OCI-LY7 (cell line): ENCODE results near the gene PRKRIP1. TPM values are rescaled to one million over a fixed set of nuclear protein-coding genes. Genes with fewer than 3 reads are reported as not detected.
"Not testable (repeated sequence)": the region's sequence is repeated elsewhere in the genome, so short reads cannot be mapped to it uniquely, and the experiment has no call there.

ENCODE experiments used
- BruUV-seq: library from RNA; stranded (reverse); fragments of 400-500 nt; replicated peaks from 2 replicates; lab custom pipeline; 2021; lab: Mats Ljungman, UMichigan
- CTCF ChIA-PET: fragments of 300-600 bp; sonication (Branson Sonifier 250); formaldehyde crosslinking; loops from one replicate; lab custom pipeline; 2022; ENCODE audit warnings: antibody characterized with exemption; ENCODE audit not compliant: unreplicated experiment; lab: Charles Lee
- POLR2A ChIA-PET: fragments of 300-600 bp; sonication (Branson Sonifier 250); formaldehyde crosslinking; loops from one replicate; lab custom pipeline; 2022; ENCODE audit warnings: antibody characterized with exemption; lab: Charles Lee
- DNase-seq: peaks from one replicate; pipeline ENCODE4 v3.0.0-alpha.2; 2015; ENCODE audit warnings: low spot score
- H2AFZ ChIP-seq: fragments of 200-600 bp; sonication (generic), shearing (Covaris generic); 2 replicates; pipeline ENCODE4 v1.6.1; 2014; ENCODE audit warnings: mild to moderate bottlenecking, antibody characterized with exemption, low read length, moderate library complexity
- H3K27ac ChIP-seq: fragments of 200-600 bp; sonication (generic); 2 replicates; pipeline ENCODE4 v1.5.1; 2014; ENCODE audit warnings: mixed run types, low read depth, mild to moderate bottlenecking, moderate library complexity, low read length, inconsistent platforms; ENCODE audit not compliant: poor library complexity, severe bottlenecking
- H3K36me3 ChIP-seq: fragments of 200-600 bp; sonication (generic); 2 replicates; pipeline ENCODE4 v1.6.1; 2014; ENCODE audit warnings: mild to moderate bottlenecking, antibody characterized with exemption, low read length, moderate library complexity, mixed read lengths; ENCODE audit not compliant: insufficient read depth
- H3K4me1 ChIP-seq: fragments of 200-600 bp; sonication (generic); 2 replicates; pipeline ENCODE4 v1.5.1; 2014; ENCODE audit warnings: mild to moderate bottlenecking, low read length; ENCODE audit not compliant: insufficient read depth, poor library complexity, severe bottlenecking
- H3K4me2 ChIP-seq: fragments of 200-600 bp; sonication (generic); 2 replicates; pipeline ENCODE4 v1.6.1; 2014; ENCODE audit warnings: mild to moderate bottlenecking, low read length
- H3K4me3 ChIP-seq: fragments of 200-600 bp; sonication (generic); 2 replicates; pipeline ENCODE4 v1.5.1; 2014; ENCODE audit warnings: mild to moderate bottlenecking, low read depth, low read length; ENCODE audit not compliant: poor library complexity, severe bottlenecking
- H3K79me2 ChIP-seq: fragments of 200-600 bp; sonication (generic); 2 replicates; pipeline ENCODE4 v1.6.1; 2016; ENCODE audit warnings: low read depth, mild to moderate bottlenecking, low read length, moderate library complexity, mixed read lengths; ENCODE audit not compliant: insufficient read depth
- H3K9me2 ChIP-seq: fragments of 200-600 bp; sonication (generic); 2 replicates; pipeline ENCODE4 v1.6.1; 2016; ENCODE audit warnings: mild to moderate bottlenecking, low read length, mixed read lengths; ENCODE audit not compliant: insufficient read depth
- H3K9me3 ChIP-seq: fragments of 200-600 bp; sonication (generic); 2 replicates; pipeline ENCODE4 v1.6.1; 2014; ENCODE audit warnings: mild to moderate bottlenecking, mixed run types, low read length, mixed read lengths
- H4K20me1 ChIP-seq: fragments of 200-600 bp; sonication (generic); 2 replicates; pipeline ENCODE4 v1.6.1; 2014; ENCODE audit warnings: mild to moderate bottlenecking, antibody characterized with exemption, low read length, moderate library complexity, mixed read lengths; ENCODE audit not compliant: insufficient read depth
- intact Hi-C: fragments of 100-400 bp; cut with micrococcal nuclease; formaldehyde crosslinking; loops from one replicate; pipeline ENCODE4 v1.10.0; 2022; ENCODE audit not compliant: unreplicated experiment
- total RNA-seq, 2 experiments: library from RNA; depleted of rRNA in 1 of 2; stranded (reverse); fragments of >200 nt in 1 of 2; shearing (Covaris generic) in 1 of 2; gene quantifications; 2 replicates each; pipeline ENCODE4 v1.2.3, GENCODE V29; 2014 to 2022

Gene PRKRIP1
- total RNA-seq, 2 experiments from 2014 or later, result 47.1 to 48.2 TPM

GRCh38 chr7:102364394-102364886 lies 31.7 kb upstream of the PRKRIP1 start:
- H3K36me3 ChIP-seq, result peaks cover 22% of the 10 kb centered on the region
- DNase-seq, H3K4me1 ChIP-seq, H3K9me2 ChIP-seq, H3K9me3 ChIP-seq, H2AFZ ChIP-seq, H4K20me1 ChIP-seq, CTCF ChIA-PET, BruUV-seq: not testable (repeated sequence)
- H3K4me3 ChIP-seq, result peak overlapping the region; percentile 78
- POLR2A ChIA-PET, result interaction anchor here (1.6 kb wide), 1 partner anchor 30 kb away, joined by 4 read pairs; no protein-coding TSS in a partner anchor
- peak overlapping the region; percentile 44 for H3K27ac ChIP-seq
- intact Hi-C loops, result loop anchor here (5.0 kb wide), 1 partner anchor 77 kb away; the partner anchor contains the start of gene SH2B2
- H3K4me2 ChIP-seq, result peak overlapping the region; percentile 58
- peaks cover 22% of the 10 kb centered on the region for H3K79me2 ChIP-seq

GRCh38 chr7:102365390-102365789 lies 30.8 kb upstream of the PRKRIP1 start:
- DNase-seq, H3K9me2 ChIP-seq, H4K20me1 ChIP-seq, H3K9me3 ChIP-seq, intact Hi-C loops, H3K27ac ChIP-seq, H3K4me1 ChIP-seq, CTCF ChIA-PET, POLR2A ChIA-PET, H2AFZ ChIP-seq: not testable (repeated sequence)
- peaks cover 32% of the 10 kb centered on the region for H3K79me2 ChIP-seq
- peak overlapping the region; percentile 78 for H3K4me3 ChIP-seq
- BruUV-seq, result TSS peak; percentile 8
- H3K4me2 ChIP-seq, result peak overlapping the region; percentile 58
- H3K36me3 ChIP-seq, result peaks cover 30% of the 10 kb centered on the region

GRCh38 chr7:102370038-102370437 lies 26.1 kb upstream of the PRKRIP1 start:
- DNase-seq, H3K9me2 ChIP-seq, intact Hi-C loops, H4K20me1 ChIP-seq, H3K4me3 ChIP-seq, H3K4me2 ChIP-seq, BruUV-seq, H3K9me3 ChIP-seq, H3K4me1 ChIP-seq, POLR2A ChIA-PET, H3K27ac ChIP-seq, H2AFZ ChIP-seq, CTCF ChIA-PET: not testable (repeated sequence)
- Histone ChIP-seq H3K79me2 (peaks cover 44% of the 10 kb centered on the region), H3K36me3 (peaks cover 56% of the 10 kb centered on the region)

- H3K79me2 ChIP-seq, result peaks cover 41% of the 10 kb centered on the region
- H4K20me1 ChIP-seq, H2AFZ ChIP-seq, H3K4me3 ChIP-seq, H3K9me3 ChIP-seq, H3K9me2 ChIP-seq, POLR2A ChIA-PET, H3K4me2 ChIP-seq, H3K27ac ChIP-seq, CTCF ChIA-PET, BruUV-seq, intact Hi-C loops, DNase-seq, H3K4me1 ChIP-seq: not testable (repeated sequence)
- peaks cover 67% of the 10 kb centered on the region for H3K36me3 ChIP-seq
These were observed 23.4 kb upstream of the PRKRIP1 start for GRCh38 chr7:102372796-102373195.
